CD4-positive, alpha-beta T cell treated with Interleukin-6 at 100 ng/mL for 8 hours (primary cell): ENCODE data around the gene EIF2AK3.
"Not testable (repeated sequence)": the region's sequence is repeated elsewhere in the genome, so short reads cannot be mapped to it uniquely, and the experiment has no call there.

Experiments used
- DNase-seq: peaks from one replicate; pipeline ENCODE4 v3.0.0-alpha.2; 2020; ENCODE audit warnings: mixed read lengths, low spot score

Gene EIF2AK3

DNA sequence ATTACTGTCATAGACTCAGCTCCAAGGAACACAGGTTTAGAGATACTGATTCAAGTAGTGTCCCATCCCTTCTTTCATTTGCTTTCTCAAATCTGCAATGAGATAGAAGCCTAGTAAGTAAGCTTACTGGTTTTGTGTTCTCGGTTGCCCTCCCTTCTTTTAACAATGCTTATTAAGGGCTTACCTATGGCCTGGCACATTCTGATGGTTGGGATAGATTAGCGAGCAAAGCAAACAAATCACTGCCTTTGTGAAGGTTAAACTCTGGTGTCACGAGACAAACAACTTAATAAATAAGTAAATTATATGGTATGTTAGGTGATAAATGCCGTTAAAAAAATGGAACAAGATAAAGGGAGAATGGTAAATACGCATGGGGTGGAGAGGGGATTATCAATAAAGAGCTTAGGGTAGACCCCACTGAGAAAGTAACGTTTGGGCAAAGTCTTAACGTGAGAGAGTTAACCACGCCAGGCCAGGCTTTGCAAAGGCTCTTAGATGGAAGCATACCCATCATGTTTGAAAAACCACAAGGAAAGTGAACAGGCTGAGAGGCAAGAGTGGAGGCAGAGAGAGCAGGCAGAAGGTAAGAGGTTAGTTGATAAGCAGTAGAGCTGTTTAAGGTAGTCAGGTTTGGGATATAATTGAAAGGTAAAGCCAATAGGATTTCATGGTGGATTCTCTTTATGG, 31.0 kb downstream of the EIF2AK3 start:
- no peak for DNase-seq

DNA sequence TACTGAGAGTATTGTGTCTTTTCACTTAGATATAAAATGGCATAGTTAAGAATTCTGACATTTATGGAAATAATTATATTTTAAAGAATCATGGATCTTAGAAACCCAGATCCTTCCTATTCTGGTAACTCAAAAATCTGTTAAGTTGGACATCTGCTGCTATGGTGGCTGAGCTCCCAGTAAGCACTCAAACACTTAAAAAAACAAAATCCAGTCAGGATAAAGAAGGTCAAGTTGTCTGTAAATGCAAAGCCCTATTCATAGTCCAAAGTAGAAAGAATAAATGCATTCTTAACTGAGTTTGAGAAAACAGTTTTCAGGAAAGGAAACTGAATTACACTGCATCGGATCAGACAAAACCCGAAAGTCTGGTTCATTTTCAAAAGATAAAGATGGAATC, 35.6 kb downstream of the EIF2AK3 start:
- no peak for DNase-seq

GRCh38 chr2:88590998-88591613, 36.2 kb downstream of the EIF2AK3 start:
- peak; percentile 38 for DNase-seq

GRCh38 chr2:88585969-88586368, 41.3 kb downstream of the EIF2AK3 start:
- DNase-seq: no peak

DNA sequence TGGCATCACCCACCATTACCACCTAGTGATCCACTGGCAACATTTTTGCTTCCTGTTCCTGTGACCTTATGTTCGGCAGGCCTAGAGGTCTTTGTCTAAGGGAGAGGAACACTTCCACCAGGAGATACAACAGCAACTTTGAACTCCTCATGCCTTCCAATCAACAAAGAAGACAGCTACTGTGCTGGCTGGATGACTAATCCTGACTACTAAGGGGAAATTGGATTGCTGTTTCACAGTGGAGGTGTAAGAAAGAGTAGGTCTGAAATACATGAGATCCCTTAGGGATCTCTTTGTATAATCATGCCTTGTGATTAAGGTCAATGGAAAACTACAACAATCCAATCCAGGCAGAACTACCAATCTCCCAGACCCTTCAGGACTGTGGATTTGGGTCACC, 45.2 kb downstream of the EIF2AK3 start:
- no peak for DNase-seq

DNA sequence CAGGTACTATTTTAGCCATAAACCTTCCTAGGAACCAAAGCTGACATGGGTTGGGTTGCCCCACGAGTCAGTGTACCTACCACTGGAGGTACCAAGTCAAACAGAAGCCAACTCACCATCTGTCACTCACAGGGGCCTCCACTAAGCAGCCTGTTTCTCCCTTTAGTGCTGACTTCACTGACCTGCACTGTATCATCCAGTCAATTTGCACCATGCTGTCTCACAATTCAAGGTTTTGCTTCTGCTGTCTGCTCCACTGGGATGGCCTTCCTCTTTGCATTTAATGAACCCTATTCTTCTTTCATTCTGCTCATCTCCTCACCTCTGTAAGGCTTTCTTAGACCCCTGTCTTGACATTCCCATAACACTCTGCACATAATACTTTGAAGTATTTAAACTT, 47.2 kb downstream of the EIF2AK3 start:
- DNase-seq: no peak

DNA sequence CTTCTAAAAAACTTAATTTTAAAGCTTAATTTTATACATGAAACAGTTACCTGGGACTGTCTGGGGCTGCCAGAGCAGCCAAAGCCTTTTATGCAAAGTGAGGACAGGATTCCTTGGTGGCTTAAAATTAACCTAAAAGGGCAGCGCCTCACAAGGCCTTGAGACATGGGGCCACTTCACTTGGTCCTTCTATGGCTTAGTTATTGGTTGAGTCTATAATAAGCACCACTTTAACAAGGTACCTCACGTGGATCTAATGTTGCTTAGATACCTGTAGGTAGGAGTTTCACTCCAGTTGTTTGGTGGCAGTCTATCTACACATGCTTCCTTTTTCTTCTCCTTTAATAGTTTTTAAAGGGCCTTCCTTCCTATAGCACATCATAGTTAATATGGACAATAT, 51.6 kb downstream of the EIF2AK3 start:
- no peak for DNase-seq

GRCh38 chr2:88575051-88575450, 52.2 kb downstream of the EIF2AK3 start:
- DNase-seq: no peak

GRCh38 chr2:88574445-88574844, 52.8 kb downstream of the EIF2AK3 start:
- DNase-seq: no peak

DNA sequence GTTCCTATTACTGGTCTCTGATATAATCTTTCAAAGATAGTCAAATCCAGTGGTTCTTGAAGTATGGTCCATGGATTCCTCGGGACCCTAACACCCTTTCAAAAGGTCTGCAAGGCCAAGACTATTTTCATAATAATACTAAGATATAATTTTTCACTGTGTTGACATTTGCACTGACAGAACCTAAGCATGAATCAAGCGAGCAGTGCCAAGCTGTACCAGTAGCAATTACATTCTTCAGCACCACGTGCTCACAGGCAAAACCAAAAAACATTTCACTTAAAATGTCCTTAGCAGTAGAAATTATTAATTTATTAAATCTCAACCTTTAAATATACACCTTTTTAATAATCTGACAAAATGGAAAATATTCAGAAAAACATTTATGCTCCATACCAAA, 59.1 kb downstream of the EIF2AK3 start:
- no peak for DNase-seq

DNA sequence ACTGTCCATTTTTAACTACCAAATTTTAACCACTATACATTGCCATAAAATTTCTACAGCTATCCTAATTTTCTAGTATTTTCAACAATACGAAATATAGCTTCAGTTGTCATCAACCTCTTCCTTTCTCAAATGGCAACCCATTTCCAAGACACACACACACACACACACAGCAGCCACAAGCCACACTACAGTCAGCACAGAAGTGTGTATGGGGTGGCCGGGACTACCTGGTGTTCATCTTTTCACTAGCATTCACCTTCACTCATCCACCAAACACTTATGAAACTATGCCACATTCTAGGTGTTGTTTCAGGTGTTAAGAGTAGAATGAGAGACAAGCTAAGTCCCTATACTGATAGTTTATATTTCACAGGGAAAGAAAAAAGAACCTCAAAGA, 62.9 kb downstream of the EIF2AK3 start:
- DNase-seq: no peak

- no peak for DNase-seq
Observed at GRCh38 chr2:88563129-88563528, 64.1 kb downstream of the EIF2AK3 start.

- DNase-seq: no peak
Observed at GRCh38 chr2:88561646-88562388, 65.4 kb downstream of the EIF2AK3 start.

GRCh38 chr2:88560619-88561307, 66.5 kb downstream of the EIF2AK3 start:
- DNase-seq: no peak

DNA sequence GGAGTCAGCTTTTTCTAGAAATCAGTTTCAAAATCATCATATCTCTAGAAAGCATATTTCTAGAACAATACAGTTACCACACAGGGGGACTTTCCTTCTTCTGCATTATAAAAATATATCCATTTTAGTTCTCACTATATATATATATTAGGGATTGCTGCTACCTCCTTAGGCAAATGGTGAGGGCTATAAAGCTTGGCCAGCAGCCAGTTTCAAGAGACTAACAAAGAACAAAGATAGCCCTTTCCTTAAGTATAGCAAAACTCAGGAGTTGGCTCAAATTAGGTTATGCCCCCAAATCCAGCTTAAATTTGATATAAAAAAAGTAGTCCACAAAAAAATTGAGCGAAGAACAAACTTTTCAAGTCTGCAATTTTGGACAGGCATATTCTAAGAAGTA, 70.0 kb downstream of the EIF2AK3 start:
- DNase-seq: no peak

- DNase-seq: no peak
Observed at GRCh38 chr2:88556026-88556425, 71.2 kb downstream of the EIF2AK3 start.

DNA sequence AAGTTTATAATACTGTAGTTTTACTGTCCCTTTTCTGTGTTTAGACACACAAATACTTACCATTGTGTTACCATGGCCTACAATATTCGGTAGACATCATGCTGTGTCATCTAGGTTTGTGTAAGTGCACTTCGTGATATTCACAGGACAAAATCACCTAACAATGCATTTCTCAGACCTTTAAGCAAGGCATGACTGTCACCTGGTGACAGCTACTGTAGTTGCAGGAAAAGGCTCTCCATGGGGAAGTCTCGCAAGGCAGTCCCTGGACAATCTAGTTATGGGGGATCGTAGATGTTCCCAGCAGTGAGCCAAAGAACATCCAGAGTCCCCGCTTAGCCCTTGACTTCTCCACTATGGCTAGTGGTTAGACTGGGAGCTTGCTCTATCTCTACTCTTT, 73.1 kb downstream of the EIF2AK3 start:
- DNase-seq: no peak

DNA sequence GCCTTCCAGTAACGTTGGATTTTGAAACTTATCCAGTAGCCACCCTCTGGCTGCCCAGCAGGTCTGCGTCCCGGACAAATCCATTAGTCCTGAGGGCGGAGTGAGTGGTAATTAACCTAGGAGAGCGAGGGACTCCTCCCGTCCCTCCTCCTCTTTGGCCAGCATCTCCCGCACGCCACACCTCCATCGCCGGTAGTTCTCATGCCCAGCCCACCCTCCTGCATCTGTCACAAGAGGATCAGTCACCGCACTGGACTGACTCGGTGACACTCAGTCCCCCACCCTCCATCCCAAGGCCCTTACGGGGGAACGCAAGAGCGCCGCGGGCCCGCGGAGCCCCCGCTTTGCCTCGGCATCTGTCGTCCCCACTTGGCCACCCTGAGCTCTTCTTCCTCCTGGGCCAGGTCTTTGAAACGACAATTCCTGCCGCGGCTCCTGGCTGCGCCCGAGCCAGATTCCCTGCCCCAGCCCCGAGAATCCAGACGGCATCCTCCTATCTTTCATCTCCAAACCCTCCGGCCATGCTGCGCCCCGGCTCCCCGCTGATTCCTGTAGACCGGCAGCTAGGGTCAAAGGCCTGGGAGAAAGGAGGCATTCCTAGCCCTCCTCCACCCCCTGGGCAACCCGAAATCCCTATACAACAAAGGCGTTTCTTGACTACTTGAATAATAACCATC, 77.5 kb downstream of the EIF2AK3 start:
- DNase-seq: no peak

GRCh38 chr2:88546291-88546690, 81.0 kb downstream of the EIF2AK3 start:
- DNase-seq: not testable (repeated sequence)

DNA sequence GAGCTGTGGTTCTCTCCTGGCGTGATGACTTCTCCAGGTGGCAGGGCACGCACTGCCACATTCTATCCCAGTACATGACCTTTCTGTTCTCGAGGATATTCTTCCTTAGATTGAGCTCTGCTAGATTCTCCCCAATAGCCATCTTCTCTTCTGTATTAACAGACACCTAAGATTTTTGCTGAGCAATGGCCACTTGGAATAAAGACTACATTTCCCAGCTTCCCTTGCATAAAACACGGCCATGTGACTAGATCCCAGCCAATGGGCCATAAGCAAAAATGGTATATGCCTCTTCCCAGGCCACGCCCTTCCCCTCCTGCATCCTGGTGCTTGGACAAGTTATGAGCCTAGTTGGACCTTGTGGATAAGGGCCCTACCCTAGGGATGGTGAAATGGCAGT, 82.1 kb downstream of the EIF2AK3 start:
- DNase-seq: no peak

DNA sequence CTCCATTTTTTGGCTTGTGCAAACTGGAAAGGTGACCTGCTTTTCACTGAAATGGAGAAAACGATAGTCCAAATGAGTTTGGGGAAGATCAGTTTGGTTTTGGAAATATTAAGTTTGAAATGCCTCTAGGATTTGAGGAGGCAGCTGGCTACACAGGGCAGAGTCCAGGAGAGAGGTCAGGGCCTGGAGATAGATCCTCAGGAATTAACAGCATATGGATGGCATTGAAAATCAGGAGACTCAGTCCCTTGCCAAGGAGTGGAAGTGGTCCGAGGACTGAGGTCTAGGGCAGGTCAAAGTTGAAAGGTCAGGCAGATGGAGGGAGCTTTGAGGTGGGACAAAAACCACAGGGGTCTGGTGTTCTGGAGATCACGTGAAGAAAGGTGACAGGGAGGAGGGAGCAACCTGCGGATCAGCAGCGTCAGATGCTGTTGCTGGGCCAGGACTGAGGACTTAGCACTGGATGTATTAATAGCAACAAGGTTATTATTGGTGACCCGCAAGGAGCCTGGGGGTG, 83.7 kb downstream of the EIF2AK3 start:
- no peak for DNase-seq

DNA sequence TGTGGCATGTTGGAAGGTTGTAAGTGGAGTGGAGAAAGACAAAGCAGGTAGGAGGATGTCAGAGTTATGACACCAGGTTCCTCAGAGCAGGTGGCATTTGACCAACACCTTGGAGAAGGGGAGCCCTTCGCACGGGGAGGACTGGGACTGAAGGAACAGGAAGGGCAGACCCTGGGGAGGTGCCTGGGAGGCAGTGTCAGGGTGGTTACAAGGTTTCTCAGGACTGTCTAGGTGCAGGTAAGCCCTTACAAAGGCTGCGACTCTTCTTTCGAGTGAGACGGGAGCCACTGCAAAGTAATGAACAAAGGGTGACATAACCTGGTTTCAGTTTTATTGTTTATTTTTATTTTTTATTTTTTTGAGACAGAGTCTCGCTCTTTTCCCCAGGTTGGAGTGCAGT, 84.6 kb downstream of the EIF2AK3 start:
- DNase-seq: no peak
